ENCODE data around the gene KCNIP4. TPM values are rescaled to one million over a fixed set of nuclear protein-coding genes. Genes with fewer than 3 reads are reported as not detected.

Gene KCNIP4
- total and polyA plus RNA-seq, 2 of the 8 experiments (the other 6 are each of a cell fraction or from before 2014, with no cell fraction given): 0.06 TPM; not detected in 1

DNA sequence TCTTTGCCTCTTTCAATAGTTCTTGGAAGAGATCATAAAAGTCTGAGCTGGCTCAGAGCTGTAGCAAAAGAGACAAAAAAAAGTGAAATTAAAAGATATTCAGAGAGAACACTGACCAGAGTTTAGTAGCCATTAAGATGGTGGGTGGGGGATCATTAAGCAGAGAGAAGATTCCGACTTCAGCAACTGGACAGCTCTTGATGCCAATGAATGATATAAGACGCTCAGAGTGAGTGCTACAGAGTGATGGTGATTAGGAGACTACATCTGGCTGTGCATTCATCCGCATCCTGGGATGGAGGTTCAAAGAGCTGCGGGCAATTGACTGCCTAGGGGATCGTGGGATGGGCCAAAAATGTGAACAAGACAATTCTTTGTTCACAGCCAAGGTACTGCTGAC lies 1069.8 kb downstream of the KCNIP4 start (continued):
- TF ChIP-seq SIN3A (conservative IDR thresholded peaks at IDR 0.05 in 1 of 2, IDR thresholded peaks at IDR 0.05 in 1 of 2; ENCODE audit: low read depth in 1 of 2, low read length in 2 of 2) (no peak), ATF3 (IDR thresholded peaks at IDR 0.05; ENCODE audit: insufficient read depth, low read depth, low read length) (no peak), RXRA (IDR thresholded peaks at IDR 0.05; ENCODE audit: insufficient read depth, low read depth, low read length) (no peak), CEBPB (IDR thresholded peaks at IDR 0.05; ENCODE audit: low read depth, low read length) (no peak), POU5F1 (IDR thresholded peaks at IDR 0.05; ENCODE audit: low read depth, low read length) (no peak)

Data from H1 (cell line).